ENCODE data around the gene WHRN. TPM values are rescaled to one million over a fixed set of nuclear protein-coding genes. Genes with fewer than 3 reads are reported as not detected.

WHRN gene
- total RNA-seq, 1 experiment from 2014 or later = 24.3 TPM

- TF ChIP-seq RELA (CRISPR knock-in tag; IDR thresholded peaks at IDR 0.05; ENCODE audit: borderline replicate concordance) = no peak
- no peak for TF ChIP-seq CDX4 (CRISPR knock-in tag; IDR thresholded peaks at IDR 0.05; ENCODE audit: borderline replicate concordance)
- TF ChIP-seq SP1 (CRISPR knock-in tag; conservative IDR thresholded peaks at IDR 0.05) = no peak
- TF ChIP-seq CREM (CRISPR knock-in tag; IDR thresholded peaks at IDR 0.05) = no peak
- no peak for TF ChIP-seq CREB1 (CRISPR knock-in tag; IDR thresholded peaks at IDR 0.05)
- TF ChIP-seq MAX (CRISPR knock-in tag; IDR thresholded peaks at IDR 0.05) = no peak
- TF ChIP-seq ELF4 (CRISPR knock-in tag; IDR thresholded peaks at IDR 0.05; ENCODE audit: low read depth) = no peak
- no peak for TF ChIP-seq ZSCAN18 (CRISPR knock-in tag; IDR thresholded peaks at IDR 0.05)
- no peak for TF ChIP-seq ZNF281 (CRISPR knock-in tag; IDR thresholded peaks at IDR 0.05)
- no peak for TF ChIP-seq ZNF219 (CRISPR knock-in tag; IDR thresholded peaks at IDR 0.05; ENCODE audit: borderline replicate concordance)
- ChIA-PET POLR2A (no interaction called here), CTCF (no interaction called here)
- Mint-ChIP-seq H3K27ac (no peak overlapping the region), H3K4me3 (no peak overlapping the region), H3K9me3 (no peaks in the 10 kb centered on the region), H3K27me3 (ENCODE audit: low read depth) (no peaks in the 10 kb centered on the region), H3K36me3 (peaks cover 45% of the 10 kb centered on the region), H3K4me1 (no peaks in the 10 kb centered on the region)
- ATAC-seq = no peak
- no peak for DNase-seq (ENCODE audit: low spot score)
These were observed 148.5 kb downstream of the WHRN start for GRCh38 chr9:114356792-114357191.

- Mint-ChIP-seq H3K27me3 (ENCODE audit: low read depth) (no peaks in the 10 kb centered on the region), H3K4me1 (no peaks in the 10 kb centered on the region), H3K9me3 (no peaks in the 10 kb centered on the region), H3K36me3 (peaks cover 36% of the 10 kb centered on the region), H3K27ac (no peak overlapping the region), H3K4me3 (no peak overlapping the region)
- DNase-seq (ENCODE audit: low spot score) (no peak), ATAC-seq (no peak)
- ChIA-PET POLR2A (no interaction called here), CTCF (no interaction called here)
- TF ChIP-seq OVOL2 (CRISPR knock-in tag; IDR thresholded peaks at IDR 0.05; ENCODE audit: borderline replicate concordance) = no peak
- no peak for TF ChIP-seq NFATC4 (CRISPR knock-in tag; IDR thresholded peaks at IDR 0.05)
- no peak for TF ChIP-seq SMAD3 (CRISPR knock-in tag; IDR thresholded peaks at IDR 0.05; ENCODE audit: borderline replicate concordance)
- TF ChIP-seq ZNF263 (CRISPR knock-in tag; IDR thresholded peaks at IDR 0.05; ENCODE audit: low read depth) = no peak
- no peak for TF ChIP-seq ATF2 (CRISPR knock-in tag; IDR thresholded peaks at IDR 0.05; ENCODE audit: borderline replicate concordance, low read depth)
- no peak for TF ChIP-seq ZNF281 (CRISPR knock-in tag; IDR thresholded peaks at IDR 0.05)
- no peak for TF ChIP-seq ZNF317 (CRISPR knock-in tag; IDR thresholded peaks at IDR 0.05; ENCODE audit: borderline replicate concordance, low read depth)
- TF ChIP-seq PREB (CRISPR knock-in tag; IDR thresholded peaks at IDR 0.05; ENCODE audit: borderline replicate concordance) = no peak
- no peak for TF ChIP-seq IRF1 (CRISPR knock-in tag; IDR thresholded peaks at IDR 0.05)
- no peak for TF ChIP-seq MXD4 (CRISPR knock-in tag; IDR thresholded peaks at IDR 0.05; ENCODE audit: borderline replicate concordance)
- no peak for TF ChIP-seq CREM (CRISPR knock-in tag; IDR thresholded peaks at IDR 0.05)
- TF ChIP-seq CDX4 (CRISPR knock-in tag; IDR thresholded peaks at IDR 0.05; ENCODE audit: borderline replicate concordance) = no peak
- no peak for TF ChIP-seq MLX (CRISPR knock-in tag; IDR thresholded peaks at IDR 0.05)
These were observed 149.5 kb downstream of the WHRN start for GRCh38 chr9:114355821-114356220.
